K562 (cell line): ENCODE results near the gene ZDHHC3. TPM values are rescaled to one million over a fixed set of nuclear protein-coding genes. Genes with fewer than 3 reads are reported as not detected.

Experiments
- AFF4 ChIP-seq: sonication (generic); formaldehyde crosslinking; IDR thresholded peaks from 2 replicates; pipeline ENCODE4 v1.8.0; 2023; ENCODE audit warnings: mild to moderate bottlenecking, missing genetic modification reagents
- BCOR ChIP-seq: fragments of 450-650 bp; IDR thresholded peaks from 2 replicates; pipeline ENCODE4 v1.6.1; 2016
- HMBOX1 ChIP-seq: sonication (generic); IDR thresholded peaks from 2 replicates; pipeline ENCODE4 v1.6.1; 2016
- HMG20A ChIP-seq: fragments of 450-650 bp; formaldehyde crosslinking; conservative IDR thresholded peaks from 2 replicates; pipeline ENCODE4 v1.4.0; 2020; ENCODE audit warnings: mild to moderate bottlenecking, mixed read lengths
- JUND ChIP-seq, 2 experiments: IDR thresholded peaks; 2 replicates in 1 of 2; 3 replicates in 1 of 2; pipeline ENCODE4 v1.6.1; 2011; ENCODE audit warnings: borderline replicate concordance in 2 of 2, low read depth in 2 of 2, low read length in 2 of 2, improper control_type of control experiment in 1 of 2, missing biosample characterization in 1 of 2, missing genetic modification characterization in 1 of 2, missing genetic modification reagents in 1 of 2
- MAZ ChIP-seq, 2 experiments: fragments of 450-650 bp in 1 of 2; sonication (generic) in 1 of 2; formaldehyde crosslinking; IDR thresholded peaks in 1 of 2; conservative IDR thresholded peaks in 1 of 2; 2 replicates each; pipeline versions ENCODE4 v1.4.0 to v1.5.0; 2020; ENCODE audit warnings: mild to moderate bottlenecking in 1 of 2, missing genetic modification reagents in 1 of 2
- RAD51 ChIP-seq: fragments of 450-650 bp; IDR thresholded peaks from 2 replicates; pipeline ENCODE4 v1.7.1; 2016; ENCODE audit warnings: low read depth, mild to moderate bottlenecking, borderline replicate concordance
- XRCC3 ChIP-seq: fragments of 450-650 bp; IDR thresholded peaks from 2 replicates; pipeline ENCODE4 v1.6.1; 2017; ENCODE audit warnings: mild to moderate bottlenecking, moderate library complexity
- ZBED1 ChIP-seq: IDR thresholded peaks from 2 replicates; pipeline ENCODE4 v1.6.1; 2014
- ZFP91 ChIP-seq: sonication (generic); formaldehyde crosslinking; IDR thresholded peaks from 2 replicates; pipeline ENCODE4 v1.8.0; 2022; ENCODE audit warnings: mild to moderate bottlenecking, missing genetic modification reagents
- ZNF274 ChIP-seq: IDR thresholded peaks from 2 replicates; pipeline ENCODE4 v1.6.1; 2011; ENCODE audit warnings: low read depth, mild to moderate bottlenecking, low read length, moderate library complexity, borderline replicate concordance
- polyA plus RNA-seq, 8 experiments: library from polyadenylated mRNA; depleted of rRNA in 4 of 8; stranded (reverse) in 5 of 8; unstranded in 3 of 8; fragments of >200 nt; fragmentation: Nextera tagmentation in 2 of 8; fragmentation: Illumina TruSeq in 1 of 8; extraction: Ambion mirVana in 2 of 8; extraction: Trizol in 1 of 8; gene quantifications; 2 replicates each; pipeline versions ENCODE4 v1.2.1 to v1.2.3, GENCODE V29; 2011 to 2014; ENCODE audit warnings: inconsistent platforms in 1 of 8, missing spikeins in 1 of 8
- total RNA-seq, 7 experiments: library from RNA; depleted of rRNA in 6 of 7; stranded (reverse); fragments of >200 nt in 6 of 7; fragmentation: Illumina TruSeq in 2 of 7; extraction: Trizol in 2 of 7; gene quantifications; 2 replicates each; pipeline versions ENCODE4 v1.2.1 to v1.2.3, GENCODE V29; 2011 to 2021; ENCODE audit warnings: low replicate concordance in 1 of 7

ZDHHC3 gene
- total and polyA plus RNA-seq, 9 of the 15 experiments (the other 6 are each of a cell fraction or from before 2014, with no cell fraction given): 10.3 to 120 (median 67.2) TPM

GRCh38 chr3:44969828-44970179 lies 6.2 kb downstream of the ZDHHC3 start (continued):
- TF ChIP-seq AFF4 (CRISPR knock-in tag) (no peak), ZFP91 (no peak), ZNF274 (no peak), BCOR (no peak), HMBOX1 (no peak), MAZ (CRISPR knock-in tag; conservative IDR thresholded peaks at IDR 0.05 in 1 of 2, IDR thresholded peaks at IDR 0.05 in 1 of 2) (no peak), ZBED1 (no peak), RAD51 (no peak), JUND (IDR thresholded peaks at IDR 0.05; ENCODE audit: borderline replicate concordance, low read depth, low read length) (no peak), JUND (tag; IDR thresholded peaks at IDR 0.05; ENCODE audit: borderline replicate concordance, low read depth, low read length) (no peak), XRCC3 (no peak), HMG20A (CRISPR knock-in tag) (no peak)
